IMR-90 (cell line): ENCODE results near the gene STX1B. TPM values are rescaled to one million over a fixed set of nuclear protein-coding genes. Genes with fewer than 3 reads are reported as not detected.

ENCODE experiments used
- ATAC-seq: fragments of 200-7000 bp; cut with Tn5 transposase; 2 replicates; pipeline ENCODE4 v1.9.1; 2020; ENCODE audit warnings: low read depth, mild to moderate bottlenecking, moderate library complexity
- BruUV-seq: library from RNA; stranded (reverse); fragments of 400-500 nt; replicated peaks from 2 replicates; lab custom pipeline; 2021; lab: Mats Ljungman, UMichigan
- CTCF ChIA-PET: fragments of 300-600 bp; formaldehyde crosslinking; extraction: SDS; loops from one replicate; lab custom pipeline; 2021; ENCODE audit warnings: antibody characterized with exemption; lab: Yijun Ruan, JAX
- POLR2A ChIA-PET: fragments of 300-600 bp; sonication (Branson Sonifier 250); formaldehyde crosslinking; loops from one replicate; lab custom pipeline; 2022; ENCODE audit warnings: antibody characterized with exemption; ENCODE audit not compliant: unreplicated experiment; lab: Charles Lee
- DNase-seq: peaks from one replicate; pipeline ENCODE4 v3.0.0; 2013
- H2AFZ ChIP-seq: replicated peaks from 2 replicates; pipeline ENCODE3; 2013; ENCODE audit warnings: low read length, mild to moderate bottlenecking; ENCODE audit not compliant: poor library complexity
- H2AK5ac ChIP-seq: 2 replicates; pipeline ENCODE4 v1.6.1; 2013; ENCODE audit warnings: low read depth, low read length, inconsistent platforms
- H2AK9ac ChIP-seq: replicated peaks from 2 replicates; pipeline ENCODE3; 2013; ENCODE audit warnings: mild to moderate bottlenecking, low read depth, low read length, moderate library complexity; ENCODE audit not compliant: poor library complexity
- H2BK120ac ChIP-seq: 2 replicates; pipeline ENCODE4 v1.6.1; 2013; ENCODE audit warnings: low read depth, low read length, inconsistent platforms
- H2BK15ac ChIP-seq: 3 replicates; pipeline ENCODE4 v1.6.1; 2013; ENCODE audit warnings: low read depth, low read length, inconsistent platforms
- H2BK20ac ChIP-seq: 2 replicates; pipeline ENCODE4 v1.6.1; 2013; ENCODE audit warnings: low read depth, mild to moderate bottlenecking, inconsistent platforms, low read length, moderate library complexity
- H2BK5ac ChIP-seq: 2 replicates; pipeline ENCODE4 v1.6.1; 2013; ENCODE audit warnings: mild to moderate bottlenecking, low read depth, low read length, inconsistent platforms; ENCODE audit not compliant: poor library complexity, severe bottlenecking
- H3K14ac ChIP-seq: replicated peaks from 2 replicates; pipeline ENCODE4 v1.6.1; 2013; ENCODE audit warnings: low read depth, low read length, inconsistent platforms
- H3K18ac ChIP-seq: 2 replicates; pipeline ENCODE4 v1.6.1; 2013; ENCODE audit warnings: low read depth, low read length, control low read depth
- H3K23ac ChIP-seq: 2 replicates; pipeline ENCODE4 v1.6.1; 2013; ENCODE audit warnings: low read depth, low read length, inconsistent platforms
- H3K27ac ChIP-seq: 2 replicates; pipeline ENCODE4 v1.5.1; 2013; ENCODE audit warnings: mild to moderate bottlenecking, control low read depth, low read length; ENCODE audit not compliant: insufficient read depth
- H3K27me3 ChIP-seq: 2 replicates; pipeline ENCODE4 v1.6.1; 2013; ENCODE audit warnings: low read length; ENCODE audit not compliant: control insufficient read depth, insufficient read depth
- H3K36me3 ChIP-seq: 2 replicates; pipeline ENCODE4 v1.6.1; 2013; ENCODE audit warnings: low read length, mixed read lengths; ENCODE audit not compliant: control insufficient read depth, insufficient read depth
- H3K4ac ChIP-seq: 2 replicates; pipeline ENCODE4 v1.6.1; 2013; ENCODE audit warnings: low read depth, low read length, inconsistent platforms
- H3K4me1 ChIP-seq: 2 replicates; pipeline ENCODE4 v1.6.1; 2013; ENCODE audit warnings: low read length, mixed read lengths; ENCODE audit not compliant: control insufficient read depth, insufficient read depth
- H3K4me2 ChIP-seq: 2 replicates; pipeline ENCODE4 v1.6.1; 2013; ENCODE audit warnings: low read depth, mild to moderate bottlenecking, control low read depth, low read length, moderate library complexity
- H3K4me3 ChIP-seq: 2 replicates; pipeline ENCODE4 v1.5.1; 2013; ENCODE audit warnings: low read depth, mild to moderate bottlenecking, control low read depth, low read length, moderate library complexity; ENCODE audit not compliant: insufficient read depth
- H3K56ac ChIP-seq: 2 replicates; pipeline ENCODE4 v1.6.1; 2013; ENCODE audit warnings: low read length, inconsistent platforms; ENCODE audit not compliant: insufficient read depth; ENCODE audit errors: extremely low read depth
- H3K79me1 ChIP-seq, 2 experiments: 2 replicates each; pipeline ENCODE4 v1.6.1; 2013; ENCODE audit warnings: low read length in 2 of 2, inconsistent platforms in 1 of 2, low read depth in 1 of 2
- H3K9ac ChIP-seq: 2 replicates; pipeline ENCODE4 v1.6.1; 2013; ENCODE audit warnings: low read depth, low read length, control low read depth
- H3K9me1 ChIP-seq: 2 replicates; pipeline ENCODE4 v1.6.1; 2013; ENCODE audit warnings: low read length, inconsistent platforms; ENCODE audit not compliant: insufficient read depth
- H3K9me3 ChIP-seq: 2 replicates; pipeline ENCODE4 v1.6.1; 2013; ENCODE audit warnings: low read length; ENCODE audit not compliant: control insufficient read depth, insufficient read depth
- H4K20me1 ChIP-seq: 2 replicates; pipeline ENCODE4 v1.6.1; 2013; ENCODE audit warnings: low read length, inconsistent platforms; ENCODE audit not compliant: insufficient read depth
- H4K5ac ChIP-seq: 2 replicates; pipeline ENCODE4 v1.6.1; 2013; ENCODE audit warnings: mild to moderate bottlenecking, low read depth, low read length, control low read depth
- H4K8ac ChIP-seq, 2 experiments: 2 replicates each; pipeline ENCODE4 v1.6.1; 2013; ENCODE audit warnings: low read depth in 2 of 2, low read length in 2 of 2, control low read depth in 1 of 2, inconsistent platforms in 1 of 2
- H4K91ac ChIP-seq: 2 replicates; pipeline ENCODE4 v1.6.1; 2013; ENCODE audit warnings: low read depth, low read length, inconsistent platforms; ENCODE audit not compliant: insufficient read depth
- BHLHE40 ChIP-seq: fragments of 150-350 bp; IDR thresholded peaks from 2 replicates; pipeline ENCODE4 v1.6.1; 2016; ENCODE audit warnings: mild to moderate bottlenecking, low read depth, low read length
- ELK1 ChIP-seq: fragments of 150-350 bp; IDR thresholded peaks from 2 replicates; pipeline ENCODE4 v1.6.1; 2016; ENCODE audit warnings: low read depth, mild to moderate bottlenecking, low read length, moderate library complexity, borderline replicate concordance
- FOS ChIP-seq: fragments of 150-350 bp; IDR thresholded peaks from 2 replicates; pipeline ENCODE4 v1.6.1; 2016; ENCODE audit warnings: low read depth, low read length
- MXI1 ChIP-seq: IDR thresholded peaks from 2 replicates; pipeline ENCODE4 v1.6.1; 2012; ENCODE audit warnings: low read depth, mild to moderate bottlenecking, low read length, moderate library complexity, borderline replicate concordance
- NFE2L2 ChIP-seq: fragments of 150-350 bp; IDR thresholded peaks from 2 replicates; pipeline ENCODE4 v1.6.1; 2016; ENCODE audit warnings: low read depth, mild to moderate bottlenecking, low read length
- WGBS, 2 experiments: methylation state at CpG; one replicate each; pipeline versions ENCODE4 v1.1.5 to v1.1.7; 2013; ENCODE audit warnings: missing lambda C conversion rate in 2 of 2; ENCODE audit not compliant: insufficient read length in 1 of 2; ENCODE audit errors: extremely low coverage in 2 of 2; 5-methylcytosine and 5-hydroxymethylcytosine counted together
- dilution Hi-C: fragments of 300-500 bp; cut with HindIII; formaldehyde crosslinking; loops from one replicate; pipeline ENCODE4 v1.14.3; 2018; ENCODE audit warnings: low sequenced_read_pairs; ENCODE audit not compliant: unreplicated experiment
- in situ Hi-C: fragments of 300-500 bp; cut with MboI; formaldehyde crosslinking; loops from 3 replicates; pipeline ENCODE4 v1.14.3; 2019; ENCODE audit warnings: low sequenced_read_pairs, inconsistent platforms, mixed read lengths
- intact Hi-C: fragments of 100-400 bp; cut with micrococcal nuclease; formaldehyde crosslinking; loops from 2 replicates; pipeline ENCODE4 v1.10.0; 2022
- polyA plus RNA-seq, 3 experiments: library from polyadenylated mRNA; depleted of rRNA; stranded (reverse); fragments of >200 nt; gene quantifications; 2 replicates each; pipeline ENCODE4 v1.2.3, GENCODE V29; 2012; ENCODE audit warnings: low replicate concordance in 1 of 3
- total RNA-seq: library from RNA; depleted of rRNA; stranded (reverse); fragments of >200 nt; gene quantifications from 2 replicates; pipeline ENCODE4 v1.2.3, GENCODE V29; 2012

STX1B gene
- total and polyA plus RNA-seq, 2 of the 4 experiments (the other 2 are of a cell fraction) = 3.9 to 14.9 TPM

- H4K20me1 ChIP-seq = peaks cover 2% of the 10 kb centered on the region; the same call in 1 of the 2 replicates
- POLR2A ChIA-PET = no interaction called here
- H3K56ac ChIP-seq = no peak overlapping the region
- in situ Hi-C loops = no loop called here
- peaks cover 65% of the 10 kb centered on the region for H3K36me3 ChIP-seq
- H3K4me2 ChIP-seq = no peak overlapping the region
- intact Hi-C loops = no loop called here
- BruUV-seq = no TSS peak
- H3K9ac ChIP-seq = no peak overlapping the region
- H2BK5ac ChIP-seq = no peak overlapping the region
- no peak overlapping the region for H3K14ac ChIP-seq
- H3K4ac ChIP-seq = no peak overlapping the region
- H2AK9ac ChIP-seq = no peak overlapping the region
- no peak for TF ChIP-seq MXI1
- no peak for TF ChIP-seq BHLHE40
- TF ChIP-seq NFE2L2 = no peak
- TF ChIP-seq FOS = no peak
- no peak for TF ChIP-seq ELK1
- ATAC-seq = no peak
- no peaks in the 10 kb centered on the region for H3K9me1 ChIP-seq
- no peaks in the 10 kb centered on the region for H3K27me3 ChIP-seq
- no peak overlapping the region for H4K91ac ChIP-seq
- peaks cover 2% of the 10 kb centered on the region; the same call in 1 of the 2 replicates for H3K4me1 ChIP-seq
- H2BK20ac ChIP-seq = no peak overlapping the region
- DNase-seq = no peak
- no peak overlapping the region for H2BK120ac ChIP-seq
- CTCF ChIA-PET = no interaction called here
- H2AK5ac ChIP-seq = no peak overlapping the region
- dilution Hi-C loops = no loop called here
- no peak overlapping the region for H2BK15ac ChIP-seq
- no peak overlapping the region for H4K8ac ChIP-seq
- no peak overlapping the region for H3K27ac ChIP-seq
- H4K5ac ChIP-seq = no peak overlapping the region
- H3K4me3 ChIP-seq = no peak overlapping the region
- 93% methylated on average over 6 of the region's 14 CpGs; no CpG with 5 or more reads in 1 of the 2 experiments for WGBS, 2 experiments
- H3K9me3 ChIP-seq = no peaks in the 10 kb centered on the region
- H3K18ac ChIP-seq = no peak overlapping the region
- H2AFZ ChIP-seq = no peak overlapping the region
- no peak overlapping the region for H3K23ac ChIP-seq
- peaks cover 0 to 13% of the 10 kb centered on the region in 2 experiments; a peak in 3 of 4 replicates for H3K79me1 ChIP-seq
Measured at GRCh38 chr16:30971298-30971697, 39.1 kb downstream of the STX1B start.
